ENCODE results near the gene RAD1. TPM values are rescaled to one million over a fixed set of nuclear protein-coding genes. Genes with fewer than 3 reads are reported as not detected.
"Not testable (repeated sequence)": the region's sequence is repeated elsewhere in the genome, so short reads cannot be mapped to it uniquely, and the experiment has no call there.

RAD1 gene
- polyA plus RNA-seq, 1 donor: 28.8 TPM

DNA sequence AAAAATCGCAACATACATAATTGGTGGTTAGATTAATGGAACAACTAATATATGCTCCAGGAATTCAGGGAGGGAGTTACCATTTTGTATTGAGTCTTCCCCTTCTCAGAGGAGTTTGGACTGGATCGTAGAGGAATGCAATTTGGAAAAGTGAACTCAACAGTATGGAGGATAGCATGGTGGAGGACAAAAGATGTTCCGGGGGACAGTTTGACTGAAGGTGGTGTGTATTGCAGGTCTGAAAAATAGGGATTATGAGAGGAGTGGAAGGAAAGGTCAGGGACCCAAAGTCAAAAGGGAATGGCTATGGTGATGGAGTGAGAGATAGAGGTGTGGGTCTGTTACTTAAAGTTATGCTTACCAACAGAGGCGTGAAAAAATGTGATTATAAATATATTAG lies 15.6 kb upstream of the RAD1 start:
- H3K27ac ChIP-seq (ENCODE audit: low read length): peak overlapping the region; percentile 95

DNA sequence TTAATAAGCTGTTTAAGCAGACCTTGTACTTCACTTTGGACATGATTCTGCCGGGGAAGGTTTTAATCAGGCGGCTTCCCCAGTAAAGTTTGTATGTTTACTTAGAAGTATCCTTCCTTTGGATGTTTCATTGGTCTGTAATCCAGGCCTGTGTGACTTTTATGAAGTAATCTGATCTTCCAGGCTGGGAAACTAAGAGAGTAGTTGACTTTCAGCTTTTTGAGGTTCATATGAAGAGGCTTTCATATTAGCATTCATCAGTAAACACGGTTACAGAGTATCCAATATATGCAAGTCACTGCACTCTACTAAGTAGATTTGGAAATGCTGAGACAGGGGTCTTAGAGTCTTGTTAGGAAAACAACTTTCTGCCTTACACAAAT lies 15.1 kb upstream of the RAD1 start:
- H3K36me3 ChIP-seq (ENCODE audit: control insufficient read depth, insufficient read depth, low read length): peaks cover 13% of the 10 kb centered on the region
- peak overlapping the region; percentile 95 for H3K27ac ChIP-seq (ENCODE audit: low read length)
- peaks cover 9% of the 10 kb centered on the region for H3K4me1 ChIP-seq (ENCODE audit: control insufficient read depth, insufficient read depth, low read length)
- H3K9me3 ChIP-seq (ENCODE audit: control insufficient read depth, low read depth, low read length): no peaks in the 10 kb centered on the region
- H3K27me3 ChIP-seq (ENCODE audit: control insufficient read depth, insufficient read depth, low read length): no peaks in the 10 kb centered on the region
- no peak for DNase-seq
- H3K4me3 ChIP-seq (ENCODE audit: low read length): peak overlapping the region; percentile 83
- WGBS (ENCODE audit: insufficient coverage, low lambda C conversion rate): no CpG with 5 or more reads among the region's 3 CpGs

More for the DNA sequence above, 15.6 kb upstream of the RAD1 start:
- Histone ChIP-seq H3K4me1 (ENCODE audit: control insufficient read depth, insufficient read depth, low read length) (peaks cover 9% of the 10 kb centered on the region), H3K27me3 (ENCODE audit: control insufficient read depth, insufficient read depth, low read length) (no peaks in the 10 kb centered on the region), H3K36me3 (ENCODE audit: control insufficient read depth, insufficient read depth, low read length) (peaks cover 11% of the 10 kb centered on the region), H3K9me3 (ENCODE audit: control insufficient read depth, low read depth, low read length) (no peaks in the 10 kb centered on the region), H3K4me3 (ENCODE audit: low read length) (peak overlapping the region; percentile 83)
- WGBS (ENCODE audit: insufficient coverage, low lambda C conversion rate): 88% methylated on average over 3 of the region's 4 CpGs
- no peak for DNase-seq

GRCh38 chr5:34929720-34930461 lies 14.6 kb upstream of the RAD1 start:
- no peaks in the 10 kb centered on the region for H3K9me3 ChIP-seq (ENCODE audit: control insufficient read depth, low read depth, low read length)
- H3K4me3 ChIP-seq (ENCODE audit: low read length): peak overlapping the region; percentile 83
- DNase-seq: peak; percentile 84 to 92
- no peaks in the 10 kb centered on the region for H3K27me3 ChIP-seq (ENCODE audit: control insufficient read depth, insufficient read depth, low read length)
- peaks cover 17% of the 10 kb centered on the region for H3K36me3 ChIP-seq (ENCODE audit: control insufficient read depth, insufficient read depth, low read length)
- WGBS (ENCODE audit: insufficient coverage, low lambda C conversion rate): 0% methylated on average over 2 of the region's 70 CpGs
- H3K4me1 ChIP-seq (ENCODE audit: control insufficient read depth, insufficient read depth, low read length): peaks cover 9% of the 10 kb centered on the region
- peak overlapping the region; percentile 95 for H3K27ac ChIP-seq (ENCODE audit: low read length)

DNA sequence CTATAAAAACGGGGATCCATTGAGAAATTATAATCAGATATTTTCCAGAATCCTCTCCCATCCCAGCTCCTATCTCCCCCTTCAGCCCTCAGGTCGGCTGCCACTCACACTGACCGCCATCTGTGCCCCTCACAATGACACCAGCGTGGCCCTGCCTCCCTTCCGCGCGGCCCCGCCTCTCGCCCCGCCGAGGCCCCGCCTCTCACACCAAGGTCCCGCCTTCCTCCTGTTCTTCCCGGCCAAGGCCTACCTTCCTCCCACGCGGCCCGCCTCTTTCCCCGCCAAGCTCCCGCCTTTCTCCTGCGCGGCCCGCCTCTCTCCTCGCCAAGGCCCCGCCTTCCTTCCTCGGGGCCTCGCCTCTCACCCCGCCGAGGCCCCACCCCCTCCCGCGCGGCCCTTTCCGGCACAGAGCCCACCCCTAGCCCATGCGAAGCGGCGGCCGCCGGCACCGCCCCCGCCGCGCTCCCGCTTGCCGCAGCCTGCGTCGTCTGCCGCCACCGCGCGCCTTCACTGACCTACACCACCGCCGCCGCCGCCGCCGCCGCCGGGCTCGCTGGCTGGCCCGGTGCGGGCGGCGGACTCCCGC lies 13.9 kb upstream of the RAD1 start, which contains the start of gene DNAJC21:
Gene DNAJC21 (plus strand): TSS at position 426 of the 586 bp plus-strand sequence. CDS start 261 bp downstream, outside the sequence.
- no peaks in the 10 kb centered on the region for H3K27me3 ChIP-seq (ENCODE audit: control insufficient read depth, insufficient read depth, low read length)
- peak; percentile 98 to 99 for DNase-seq
- no peaks in the 10 kb centered on the region for H3K9me3 ChIP-seq (ENCODE audit: control insufficient read depth, low read depth, low read length)
- peaks cover 20% of the 10 kb centered on the region for H3K36me3 ChIP-seq (ENCODE audit: control insufficient read depth, insufficient read depth, low read length)
- H3K4me1 ChIP-seq (ENCODE audit: control insufficient read depth, insufficient read depth, low read length): peaks cover 9% of the 10 kb centered on the region
- peak within 1 kb of the TSS; percentile 95 for H3K27ac ChIP-seq (ENCODE audit: low read length)
- peak within 1 kb of the TSS; percentile 83 for H3K4me3 ChIP-seq (ENCODE audit: low read length)
- WGBS (ENCODE audit: insufficient coverage, low lambda C conversion rate): 0% methylated on average over 2 of the region's 63 CpGs

GRCh38 chr5:34928267-34928666 lies 13.0 kb upstream of the RAD1 start:
- WGBS (ENCODE audit: insufficient coverage, low lambda C conversion rate): no CpG with 5 or more reads among the region's 5 CpGs
- Histone ChIP-seq H3K27me3 (ENCODE audit: control insufficient read depth, insufficient read depth, low read length) (no peaks in the 10 kb centered on the region), H3K9me3 (ENCODE audit: control insufficient read depth, low read depth, low read length) (no peaks in the 10 kb centered on the region), H3K27ac (ENCODE audit: low read length) (no peak overlapping the region), H3K4me3 (ENCODE audit: low read length) (no peak overlapping the region), H3K36me3 (ENCODE audit: control insufficient read depth, insufficient read depth, low read length) (peaks cover 23% of the 10 kb centered on the region), H3K4me1 (ENCODE audit: control insufficient read depth, insufficient read depth, low read length) (peaks cover 9% of the 10 kb centered on the region)
- no peak for DNase-seq

DNA sequence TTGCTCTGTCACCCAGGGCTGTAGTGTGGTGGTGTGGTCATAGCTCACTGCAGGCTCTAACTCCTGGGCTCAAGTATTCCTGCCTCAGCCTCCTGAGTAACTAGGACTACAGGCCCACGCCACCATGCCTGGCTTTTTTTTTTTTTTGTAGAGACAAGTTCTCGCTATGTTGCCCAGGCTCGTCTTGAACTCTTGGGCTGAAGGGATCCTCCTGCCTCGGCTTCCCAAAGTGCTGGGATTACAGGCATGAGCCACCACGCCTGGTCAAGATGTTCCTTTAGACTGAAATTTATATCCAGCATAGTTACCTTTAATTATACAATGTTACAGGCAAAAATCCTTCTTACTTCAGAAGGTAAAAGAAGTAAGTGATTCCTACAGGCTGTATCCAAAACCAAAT lies 12.5 kb upstream of the RAD1 start:
- no peak overlapping the region for H3K4me3 ChIP-seq (ENCODE audit: low read length)
- H3K9me3 ChIP-seq (ENCODE audit: control insufficient read depth, low read depth, low read length): no peaks in the 10 kb centered on the region
- no peak for DNase-seq
- H3K27ac ChIP-seq (ENCODE audit: low read length): no peak overlapping the region
- peaks cover 9% of the 10 kb centered on the region for H3K4me1 ChIP-seq (ENCODE audit: control insufficient read depth, insufficient read depth, low read length)
- H3K36me3 ChIP-seq (ENCODE audit: control insufficient read depth, insufficient read depth, low read length): peaks cover 27% of the 10 kb centered on the region
- no peaks in the 10 kb centered on the region for H3K27me3 ChIP-seq (ENCODE audit: control insufficient read depth, insufficient read depth, low read length)
- WGBS (ENCODE audit: insufficient coverage, low lambda C conversion rate): 100% methylated on average over 1 of the region's 5 CpGs

DNA sequence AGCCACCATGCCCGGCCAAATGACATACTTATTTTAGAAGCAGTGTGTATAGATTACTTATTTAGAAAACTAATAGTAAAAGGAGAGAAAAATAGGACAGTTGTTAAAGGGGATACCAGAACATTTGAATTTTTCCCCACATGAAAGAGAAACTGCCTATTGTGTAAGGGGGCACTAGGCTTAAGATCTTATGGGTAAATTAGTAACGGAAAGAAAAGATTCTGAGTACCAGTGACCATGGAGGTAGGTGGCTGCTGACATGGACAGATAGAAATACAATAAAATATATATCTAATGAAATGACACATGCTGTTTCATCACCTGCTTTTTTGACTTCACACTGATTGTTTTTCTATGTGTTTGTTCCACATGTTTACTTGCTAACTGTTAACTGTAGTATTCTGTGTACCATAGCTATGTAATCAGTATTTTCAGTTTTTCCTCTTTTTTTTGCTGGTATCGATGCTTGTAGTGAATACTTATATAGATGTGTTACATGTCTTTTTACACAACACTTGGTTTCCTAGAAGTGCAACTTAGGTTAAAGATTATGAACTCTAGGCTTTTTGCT lies 11.1 kb upstream of the RAD1 start:
- Histone ChIP-seq H3K4me3 (ENCODE audit: low read length) (no peak overlapping the region), H3K9me3 (ENCODE audit: control insufficient read depth, low read depth, low read length) (no peaks in the 10 kb centered on the region), H3K27ac (ENCODE audit: low read length) (no peak overlapping the region), H3K4me1 (ENCODE audit: control insufficient read depth, insufficient read depth, low read length) (peaks cover 6% of the 10 kb centered on the region), H3K36me3 (ENCODE audit: control insufficient read depth, insufficient read depth, low read length) (peaks cover 32% of the 10 kb centered on the region), H3K27me3 (ENCODE audit: control insufficient read depth, insufficient read depth, low read length) (no peaks in the 10 kb centered on the region)
- no peak for DNase-seq
- WGBS (ENCODE audit: insufficient coverage, low lambda C conversion rate): 92% methylated on average over 2 of the region's 3 CpGs

DNA sequence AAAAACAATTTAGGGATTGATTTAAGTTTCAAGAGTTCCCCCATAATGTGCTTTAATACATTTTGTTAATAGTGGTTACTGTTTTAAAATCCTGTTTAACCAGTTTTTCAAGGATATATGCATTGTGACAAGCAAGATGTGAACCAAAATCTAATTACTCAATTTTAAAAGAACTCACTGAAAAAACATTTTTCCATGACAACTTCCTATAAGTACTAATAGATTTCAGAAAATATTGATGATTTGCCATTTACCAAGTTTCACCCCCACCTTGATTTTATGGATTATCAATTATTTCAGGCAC lies 9.1 kb upstream of the RAD1 start:
- H3K4me3 ChIP-seq (ENCODE audit: low read length): no peak overlapping the region
- no peaks in the 10 kb centered on the region for H3K27me3 ChIP-seq (ENCODE audit: control insufficient read depth, insufficient read depth, low read length)
- H3K36me3 ChIP-seq (ENCODE audit: control insufficient read depth, insufficient read depth, low read length): peaks cover 40% of the 10 kb centered on the region
- DNase-seq: no peak
- no peaks in the 10 kb centered on the region for H3K9me3 ChIP-seq (ENCODE audit: control insufficient read depth, low read depth, low read length)
- no peak overlapping the region for H3K27ac ChIP-seq (ENCODE audit: low read length)
- H3K4me1 ChIP-seq (ENCODE audit: control insufficient read depth, insufficient read depth, low read length): no peaks in the 10 kb centered on the region

DNA sequence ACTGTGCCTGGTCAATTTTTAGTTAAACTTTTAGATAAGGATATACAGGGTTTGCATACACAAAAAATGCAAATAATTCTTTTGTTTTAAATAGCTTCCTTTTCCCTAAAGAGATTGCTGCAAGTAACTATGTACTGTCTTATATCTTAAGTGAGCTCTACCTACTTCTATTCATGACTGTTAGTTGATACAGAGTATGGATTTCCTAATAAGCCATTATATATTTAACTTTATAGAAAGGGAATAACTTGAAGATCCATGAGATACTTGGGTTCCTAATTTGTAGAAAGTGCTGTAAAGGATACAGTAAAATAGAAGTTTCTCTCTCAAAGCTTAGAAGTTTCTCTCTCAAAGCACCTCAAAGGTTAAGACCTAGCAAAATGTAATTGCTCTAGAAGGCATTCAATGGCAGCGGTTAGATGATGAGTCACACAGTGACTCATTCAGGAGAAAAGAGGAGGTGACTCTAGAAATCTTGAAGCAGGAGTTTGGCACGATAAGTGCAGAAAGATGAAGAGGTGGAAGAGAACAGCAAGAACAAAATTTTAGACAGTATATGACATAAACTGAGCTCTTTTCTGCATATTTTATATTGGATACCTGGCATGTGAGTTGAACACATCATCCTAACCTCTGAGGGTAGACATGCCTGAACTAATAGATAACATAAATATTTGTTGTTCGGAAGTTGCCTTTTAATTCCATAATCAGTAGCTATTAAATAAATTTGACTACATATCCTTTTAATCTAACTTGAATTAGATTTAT lies 8.6 kb upstream of the RAD1 start:
- H3K27ac ChIP-seq (ENCODE audit: low read length): peak overlapping the region; percentile 4
- 56% methylated on average over 3 of the region's 3 CpGs for WGBS (ENCODE audit: insufficient coverage, low lambda C conversion rate)
- H3K9me3 ChIP-seq (ENCODE audit: control insufficient read depth, low read depth, low read length): no peaks in the 10 kb centered on the region
- H3K4me3 ChIP-seq (ENCODE audit: low read length): no peak overlapping the region
- no peaks in the 10 kb centered on the region for H3K27me3 ChIP-seq (ENCODE audit: control insufficient read depth, insufficient read depth, low read length)
- no peaks in the 10 kb centered on the region for H3K4me1 ChIP-seq (ENCODE audit: control insufficient read depth, insufficient read depth, low read length)
- DNase-seq: peak; percentile 31 to 58
- H3K36me3 ChIP-seq (ENCODE audit: control insufficient read depth, insufficient read depth, low read length): peaks cover 40% of the 10 kb centered on the region

DNA sequence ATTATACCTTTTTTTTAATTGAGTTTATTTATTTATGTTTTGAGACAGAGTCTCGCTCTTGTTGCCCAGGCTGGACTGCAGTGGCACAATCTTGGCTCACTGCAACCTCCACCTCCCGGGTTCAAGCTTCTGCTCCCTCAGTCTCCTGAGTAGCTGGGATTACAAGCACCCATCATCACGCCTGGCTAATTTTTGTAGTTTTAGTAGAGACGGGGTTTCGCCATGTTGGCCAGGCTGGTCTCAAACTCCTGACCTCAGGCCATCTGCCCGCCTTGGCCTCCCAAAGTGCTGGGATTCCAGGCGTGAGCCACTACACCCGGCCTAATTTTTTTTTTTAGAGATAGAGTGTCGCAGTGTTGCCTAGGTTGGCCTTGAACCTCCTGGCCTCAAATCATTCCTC lies 8.0 kb upstream of the RAD1 start:
- peaks cover 43% of the 10 kb centered on the region for H3K36me3 ChIP-seq (ENCODE audit: control insufficient read depth, insufficient read depth, low read length)
- DNase-seq; H3K27me3 ChIP-seq (ENCODE audit: control insufficient read depth, insufficient read depth, low read length); H3K4me1 ChIP-seq (ENCODE audit: control insufficient read depth, insufficient read depth, low read length); H3K4me3 ChIP-seq (ENCODE audit: low read length); H3K9me3 ChIP-seq (ENCODE audit: control insufficient read depth, low read depth, low read length): not testable (repeated sequence)
- no CpG with 5 or more reads among the region's 9 CpGs for WGBS (ENCODE audit: insufficient coverage, low lambda C conversion rate)
- peak overlapping the region; percentile 4 for H3K27ac ChIP-seq (ENCODE audit: low read length)
